Fibroblast of mammary gland (primary cell): ENCODE measurements around the gene FHIP1B.
"Not testable (repeated sequence)": the region's sequence is repeated elsewhere in the genome, so short reads cannot be mapped to it uniquely, and the experiment has no call there.

Experiments
- DNase-seq: peaks from one replicate; pipeline ENCODE4 v3.0.0-alpha.2; 2010; ENCODE audit warnings: low read depth
- H3K4me3 ChIP-seq: 2 replicates; pipeline ENCODE4 v1.5.1; 2011; ENCODE audit warnings: low read depth, mild to moderate bottlenecking, low read length, moderate library complexity; ENCODE audit not compliant: control insufficient read depth
- CTCF ChIP-seq: conservative IDR thresholded peaks from 2 replicates; pipeline ENCODE4 v1.5.1; 2011; ENCODE audit warnings: low read depth, low read length, inconsistent platforms; ENCODE audit not compliant: control insufficient read depth, insufficient read depth

FHIP1B gene

GRCh38 chr11:6234387-6235107, at the start of gene FHIP1B:
FHIP1B (minus strand) TSS chr11:6234636; CDS start chr11:6224516, 10,120 bp downstream.
- TF ChIP-seq CTCF: no peak
- DNase-seq: peak; percentile 99
- H3K4me3 ChIP-seq: peak within 1 kb of the TSS; percentile 99

GRCh38 chr11:6283453-6284023, 49.1 kb upstream of the FHIP1B start:
- no peak overlapping the region for H3K4me3 ChIP-seq
- no peak for DNase-seq
- no peak for TF ChIP-seq CTCF

- DNase-seq, H3K4me3 ChIP-seq: not testable (repeated sequence)
Observed at GRCh38 chr11:6280809-6281208, 46.4 kb upstream of the FHIP1B start.

- no peak for TF ChIP-seq CTCF
- DNase-seq: no peak
- H3K4me3 ChIP-seq: no peak overlapping the region
Observed at GRCh38 chr11:6273188-6273587, 38.8 kb upstream of the FHIP1B start.

- no peak for DNase-seq
- H3K4me3 ChIP-seq: no peak overlapping the region
- no peak for TF ChIP-seq CTCF
Observed at GRCh38 chr11:6271598-6271997, 37.2 kb upstream of the FHIP1B start.

- no peak for TF ChIP-seq CTCF
- no peak for DNase-seq
- H3K4me3 ChIP-seq: no peak overlapping the region
Observed at GRCh38 chr11:6270584-6271246, 36.3 kb upstream of the FHIP1B start.

GRCh38 chr11:6269994-6270393, 35.6 kb upstream of the FHIP1B start:
- DNase-seq: no peak
- no peak for TF ChIP-seq CTCF
- H3K4me3 ChIP-seq: no peak overlapping the region
